A549 (cell line): ENCODE data around the gene FRMD1.

Source experiments
- BHLHE40 ChIP-seq: IDR thresholded peaks from 2 replicates; pipeline ENCODE4 v1.6.1; 2012; ENCODE audit warnings: low read depth, low read length, inconsistent platforms
- CHD2 ChIP-seq: fragments of 150-350 bp; IDR thresholded peaks from 2 replicates; pipeline ENCODE4 v1.6.1; 2014; ENCODE audit warnings: low read length; ENCODE audit not compliant: partially characterized antibody
- ESRRA ChIP-seq: fragments of 150-350 bp; IDR thresholded peaks from 2 replicates; pipeline ENCODE4 v1.6.1; 2014; ENCODE audit warnings: mild to moderate bottlenecking, low read length, borderline replicate concordance
- GATA3 ChIP-seq: IDR thresholded peaks from 2 replicates; pipeline ENCODE4 v1.6.1; 2012; ENCODE audit warnings: borderline replicate concordance
- JUNB ChIP-seq: fragments of >200 bp; sonication (Bioruptor Twin); formaldehyde crosslinking; IDR thresholded peaks from 2 replicates; pipeline ENCODE4 v1.6.1; 2016
- KDM5A ChIP-seq: fragments of 200-600 bp; sonication (generic); IDR thresholded peaks from 2 replicates; pipeline ENCODE4 v1.6.1; 2016; ENCODE audit warnings: antibody characterized with exemption, mild to moderate bottlenecking
- PHF8 ChIP-seq: fragments of 200-600 bp; sonication (generic); IDR thresholded peaks from 2 replicates; pipeline ENCODE4 v1.6.1; 2016; ENCODE audit warnings: low read depth, mild to moderate bottlenecking, antibody characterized with exemption, moderate library complexity, borderline replicate concordance
- POLR2A ChIP-seq: IDR thresholded peaks from 2 replicates; pipeline ENCODE4 v1.6.1; 2012; ENCODE audit warnings: mild to moderate bottlenecking, low read length
- RNF2 ChIP-seq: fragments of 200-600 bp; sonication (generic); IDR thresholded peaks from 2 replicates; pipeline ENCODE4 v1.6.1; 2016; ENCODE audit warnings: low read depth, mild to moderate bottlenecking, antibody characterized with exemption, moderate library complexity, borderline replicate concordance
- TF ChIP-seq, protein P1 (sequence below): fragments of >200 bp; sonication (Bioruptor Twin); formaldehyde crosslinking; IDR thresholded peaks from 3 replicates; pipeline ENCODE4 v1.5.1; 2016
- TF ChIP-seq, protein P2 (sequence below): fragments of 150-350 bp; IDR thresholded peaks from 2 replicates; pipeline ENCODE4 v1.6.1; 2014; ENCODE audit warnings: low read depth, mild to moderate bottlenecking, low read length
- TF ChIP-seq, protein P3 (sequence below): fragments of 200-600 bp; sonication (generic); IDR thresholded peaks from 2 replicates; pipeline ENCODE4 v1.6.1; 2016; ENCODE audit warnings: antibody characterized with exemption, mild to moderate bottlenecking, moderate library complexity
- TF ChIP-seq, protein P4 (sequence below): fragments of 250-450 bp; sonication (Bioruptor Pico); IDR thresholded peaks from 2 replicates; pipeline ENCODE4 v1.5.0; 2020; ENCODE audit warnings: low read depth, mild to moderate bottlenecking, moderate library complexity

DNA sequence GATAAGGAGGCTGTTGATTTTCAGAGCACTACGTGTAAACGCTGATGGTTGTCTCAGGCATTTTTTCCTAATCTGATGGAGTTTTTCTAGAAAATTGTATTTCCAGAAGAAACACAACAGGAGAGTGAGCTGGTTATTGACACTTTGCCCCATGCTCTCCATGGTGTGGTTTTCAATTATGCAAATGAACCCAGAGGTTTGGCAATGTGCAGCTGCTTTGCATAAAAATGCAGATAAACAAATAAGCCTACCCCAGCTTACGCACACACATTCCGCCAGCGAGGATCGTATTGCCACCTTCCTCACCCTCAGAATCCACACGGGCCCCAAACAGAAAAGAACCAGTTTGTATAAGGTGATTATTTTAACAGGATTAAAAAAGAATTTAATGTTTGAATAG, 45.1 kb upstream of the FRMD1 start:
- TF ChIP-seq POLR2A (no peak), JUNB (no peak), BHLHE40 (no peak), ESRRA (no peak), KDM5A (no peak), PHF8 (no peak), CHD2 (no peak), GATA3 (no peak), RNF2 (no peak)
- TF ChIP-seq, protein P1, sequence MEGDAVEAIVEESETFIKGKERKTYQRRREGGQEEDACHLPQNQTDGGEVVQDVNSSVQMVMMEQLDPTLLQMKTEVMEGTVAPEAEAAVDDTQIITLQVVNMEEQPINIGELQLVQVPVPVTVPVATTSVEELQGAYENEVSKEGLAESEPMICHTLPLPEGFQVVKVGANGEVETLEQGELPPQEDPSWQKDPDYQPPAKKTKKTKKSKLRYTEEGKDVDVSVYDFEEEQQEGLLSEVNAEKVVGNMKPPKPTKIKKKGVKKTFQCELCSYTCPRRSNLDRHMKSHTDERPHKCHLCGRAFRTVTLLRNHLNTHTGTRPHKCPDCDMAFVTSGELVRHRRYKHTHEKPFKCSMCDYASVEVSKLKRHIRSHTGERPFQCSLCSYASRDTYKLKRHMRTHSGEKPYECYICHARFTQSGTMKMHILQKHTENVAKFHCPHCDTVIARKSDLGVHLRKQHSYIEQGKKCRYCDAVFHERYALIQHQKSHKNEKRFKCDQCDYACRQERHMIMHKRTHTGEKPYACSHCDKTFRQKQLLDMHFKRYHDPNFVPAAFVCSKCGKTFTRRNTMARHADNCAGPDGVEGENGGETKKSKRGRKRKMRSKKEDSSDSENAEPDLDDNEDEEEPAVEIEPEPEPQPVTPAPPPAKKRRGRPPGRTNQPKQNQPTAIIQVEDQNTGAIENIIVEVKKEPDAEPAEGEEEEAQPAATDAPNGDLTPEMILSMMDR = no peak
- TF ChIP-seq, protein P2, sequence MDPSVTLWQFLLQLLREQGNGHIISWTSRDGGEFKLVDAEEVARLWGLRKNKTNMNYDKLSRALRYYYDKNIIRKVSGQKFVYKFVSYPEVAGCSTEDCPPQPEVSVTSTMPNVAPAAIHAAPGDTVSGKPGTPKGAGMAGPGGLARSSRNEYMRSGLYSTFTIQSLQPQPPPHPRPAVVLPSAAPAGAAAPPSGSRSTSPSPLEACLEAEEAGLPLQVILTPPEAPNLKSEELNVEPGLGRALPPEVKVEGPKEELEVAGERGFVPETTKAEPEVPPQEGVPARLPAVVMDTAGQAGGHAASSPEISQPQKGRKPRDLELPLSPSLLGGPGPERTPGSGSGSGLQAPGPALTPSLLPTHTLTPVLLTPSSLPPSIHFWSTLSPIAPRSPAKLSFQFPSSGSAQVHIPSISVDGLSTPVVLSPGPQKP = no peak
- TF ChIP-seq, protein P3, sequence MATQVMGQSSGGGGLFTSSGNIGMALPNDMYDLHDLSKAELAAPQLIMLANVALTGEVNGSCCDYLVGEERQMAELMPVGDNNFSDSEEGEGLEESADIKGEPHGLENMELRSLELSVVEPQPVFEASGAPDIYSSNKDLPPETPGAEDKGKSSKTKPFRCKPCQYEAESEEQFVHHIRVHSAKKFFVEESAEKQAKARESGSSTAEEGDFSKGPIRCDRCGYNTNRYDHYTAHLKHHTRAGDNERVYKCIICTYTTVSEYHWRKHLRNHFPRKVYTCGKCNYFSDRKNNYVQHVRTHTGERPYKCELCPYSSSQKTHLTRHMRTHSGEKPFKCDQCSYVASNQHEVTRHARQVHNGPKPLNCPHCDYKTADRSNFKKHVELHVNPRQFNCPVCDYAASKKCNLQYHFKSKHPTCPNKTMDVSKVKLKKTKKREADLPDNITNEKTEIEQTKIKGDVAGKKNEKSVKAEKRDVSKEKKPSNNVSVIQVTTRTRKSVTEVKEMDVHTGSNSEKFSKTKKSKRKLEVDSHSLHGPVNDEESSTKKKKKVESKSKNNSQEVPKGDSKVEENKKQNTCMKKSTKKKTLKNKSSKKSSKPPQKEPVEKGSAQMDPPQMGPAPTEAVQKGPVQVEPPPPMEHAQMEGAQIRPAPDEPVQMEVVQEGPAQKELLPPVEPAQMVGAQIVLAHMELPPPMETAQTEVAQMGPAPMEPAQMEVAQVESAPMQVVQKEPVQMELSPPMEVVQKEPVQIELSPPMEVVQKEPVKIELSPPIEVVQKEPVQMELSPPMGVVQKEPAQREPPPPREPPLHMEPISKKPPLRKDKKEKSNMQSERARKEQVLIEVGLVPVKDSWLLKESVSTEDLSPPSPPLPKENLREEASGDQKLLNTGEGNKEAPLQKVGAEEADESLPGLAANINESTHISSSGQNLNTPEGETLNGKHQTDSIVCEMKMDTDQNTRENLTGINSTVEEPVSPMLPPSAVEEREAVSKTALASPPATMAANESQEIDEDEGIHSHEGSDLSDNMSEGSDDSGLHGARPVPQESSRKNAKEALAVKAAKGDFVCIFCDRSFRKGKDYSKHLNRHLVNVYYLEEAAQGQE = no peak
- TF ChIP-seq, protein P4, sequence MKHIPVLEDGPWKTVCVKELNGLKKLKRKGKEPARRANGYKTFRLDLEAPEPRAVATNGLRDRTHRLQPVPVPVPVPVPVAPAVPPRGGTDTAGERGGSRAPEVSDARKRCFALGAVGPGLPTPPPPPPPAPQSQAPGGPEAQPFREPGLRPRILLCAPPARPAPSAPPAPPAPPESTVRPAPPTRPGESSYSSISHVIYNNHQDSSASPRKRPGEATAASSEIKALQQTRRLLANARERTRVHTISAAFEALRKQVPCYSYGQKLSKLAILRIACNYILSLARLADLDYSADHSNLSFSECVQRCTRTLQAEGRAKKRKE = no peak
